OCI-LY7 (cell line): ENCODE data around the gene RAB40C.

Source experiments
- EZH2phosphoT487 ChIP-seq: fragments of 200-600 bp; sonication (generic); IDR thresholded peaks from 2 replicates; pipeline ENCODE4 v1.6.1; 2018; ENCODE audit warnings: low read depth, borderline replicate concordance, mild to moderate bottlenecking, mixed run types, antibody characterized with exemption, low read length, moderate library complexity, mixed read lengths
- TF ChIP-seq, protein P1 (sequence below): fragments of 200-600 bp; sonication (generic); conservative IDR thresholded peaks from 2 replicates; pipeline ENCODE4 v1.5.1; 2014; ENCODE audit warnings: mild to moderate bottlenecking, antibody characterized with exemption, low read length, moderate library complexity, mixed read lengths

DNA sequence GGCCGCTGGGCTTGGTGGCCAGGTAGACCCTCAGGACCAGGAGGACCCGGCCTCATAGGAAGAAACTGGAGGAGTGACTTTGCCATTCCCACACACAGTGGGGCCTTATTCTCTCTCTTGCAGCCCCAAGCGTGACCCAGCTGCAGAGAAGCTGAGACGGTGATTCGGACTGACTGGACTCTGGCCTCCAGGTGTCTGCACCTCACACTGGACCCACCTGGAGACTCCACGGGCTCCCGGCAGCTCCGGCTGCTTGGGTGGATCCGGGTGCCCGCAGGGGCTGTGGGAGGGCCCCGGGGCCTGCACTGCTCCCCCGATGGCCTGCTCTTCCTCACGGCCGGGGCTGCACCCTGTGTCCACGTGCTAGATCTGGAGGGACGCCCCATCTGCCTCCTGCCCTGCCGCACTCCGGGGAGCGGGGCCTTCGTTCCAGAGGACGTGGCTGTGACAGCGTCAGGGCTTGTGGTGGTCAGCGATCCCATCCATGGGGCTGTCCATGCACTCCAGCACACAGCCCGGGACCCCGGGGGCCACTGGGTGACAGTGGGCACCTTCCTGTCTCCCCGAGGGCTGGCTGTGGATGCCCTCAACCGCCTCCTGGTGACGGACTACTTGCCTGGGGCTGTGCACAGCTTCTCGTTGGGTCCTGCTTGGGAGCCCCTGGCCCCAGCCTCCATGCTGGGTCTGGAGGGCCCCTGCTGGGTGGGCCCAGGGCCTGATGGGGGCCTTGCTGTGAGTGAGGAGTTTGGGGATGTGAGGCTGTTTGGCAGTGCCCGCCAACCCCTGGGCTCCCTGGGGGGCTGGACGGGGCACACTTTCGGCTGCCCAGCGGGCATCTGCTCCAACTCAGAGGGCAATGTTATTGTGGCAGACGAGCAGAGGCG lies 22.3 kb upstream of the RAB40C start:
- TF ChIP-seq, protein P1, sequence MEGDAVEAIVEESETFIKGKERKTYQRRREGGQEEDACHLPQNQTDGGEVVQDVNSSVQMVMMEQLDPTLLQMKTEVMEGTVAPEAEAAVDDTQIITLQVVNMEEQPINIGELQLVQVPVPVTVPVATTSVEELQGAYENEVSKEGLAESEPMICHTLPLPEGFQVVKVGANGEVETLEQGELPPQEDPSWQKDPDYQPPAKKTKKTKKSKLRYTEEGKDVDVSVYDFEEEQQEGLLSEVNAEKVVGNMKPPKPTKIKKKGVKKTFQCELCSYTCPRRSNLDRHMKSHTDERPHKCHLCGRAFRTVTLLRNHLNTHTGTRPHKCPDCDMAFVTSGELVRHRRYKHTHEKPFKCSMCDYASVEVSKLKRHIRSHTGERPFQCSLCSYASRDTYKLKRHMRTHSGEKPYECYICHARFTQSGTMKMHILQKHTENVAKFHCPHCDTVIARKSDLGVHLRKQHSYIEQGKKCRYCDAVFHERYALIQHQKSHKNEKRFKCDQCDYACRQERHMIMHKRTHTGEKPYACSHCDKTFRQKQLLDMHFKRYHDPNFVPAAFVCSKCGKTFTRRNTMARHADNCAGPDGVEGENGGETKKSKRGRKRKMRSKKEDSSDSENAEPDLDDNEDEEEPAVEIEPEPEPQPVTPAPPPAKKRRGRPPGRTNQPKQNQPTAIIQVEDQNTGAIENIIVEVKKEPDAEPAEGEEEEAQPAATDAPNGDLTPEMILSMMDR: no peak
- no peak for TF ChIP-seq EZH2phosphoT487
